ENCODE measurements around the gene TCP10L. TPM values are rescaled to one million over a fixed set of nuclear protein-coding genes. Genes with fewer than 3 reads are reported as not detected.

Gene TCP10L
- total RNA-seq, 1 experiment from 2014 or later: not detected

DNA sequence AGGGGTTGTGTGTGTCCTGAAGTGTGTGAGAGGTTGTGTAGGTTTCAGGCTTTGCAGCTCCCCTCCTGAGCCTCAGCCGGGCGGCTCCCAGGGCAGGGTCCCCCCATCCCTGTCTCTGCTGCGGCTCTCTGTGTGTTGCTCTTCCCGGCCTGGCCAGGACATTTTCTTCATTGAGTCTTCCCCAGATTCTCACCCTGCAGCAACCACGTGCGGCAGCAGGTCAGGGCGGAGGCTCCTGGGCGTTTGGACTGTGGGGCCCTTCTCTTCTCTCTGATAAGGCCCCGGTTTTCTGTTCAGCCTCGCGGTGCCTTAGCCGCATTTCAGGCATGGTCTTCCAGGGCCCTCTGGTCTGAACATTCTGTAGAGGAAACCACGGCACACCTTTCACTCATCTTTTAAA is 1.8 kb upstream of the TCP10L start:
- BruUV-seq (replicated peaks): no TSS peak
- Histone ChIP-seq H3K27me3 (replicated peaks; ENCODE audit: control insufficient read depth, insufficient read depth, low read length) (no peaks in the 10 kb centered on the region), H3K9me3 (no peaks in the 10 kb centered on the region), H3K36me3 (ENCODE audit: control insufficient read depth, insufficient read depth, low read length) (no peaks in the 10 kb centered on the region), H3K4me3 (ENCODE audit: low read depth, low read length) (no peak overlapping the region), H3K4me1 (peaks cover 18% of the 10 kb centered on the region)
- Mint-ChIP-seq H3K27ac (ENCODE audit: unreplicated experiment) (no peak overlapping the region), H3K9me3 (ENCODE audit: unreplicated experiment) (no peaks in the 10 kb centered on the region), H3K36me3 (ENCODE audit: insufficient read depth, unreplicated experiment) (no peaks in the 10 kb centered on the region), H3K4me1 (ENCODE audit: low read depth, unreplicated experiment) (no peaks in the 10 kb centered on the region), H3K27me3 (ENCODE audit: insufficient read depth, unreplicated experiment) (no peaks in the 10 kb centered on the region), H3K4me3 (ENCODE audit: unreplicated experiment) (no peak overlapping the region)
- CTCF ChIA-PET: interaction anchor here (1.0 kb wide), 2 partner anchors 14 to 18 kb away, joined by 3 to 7 read pairs; no protein-coding TSS in a partner anchor
- no peak for TF ChIP-seq CTCF (IDR thresholded peaks at IDR 0.05; ENCODE audit: insufficient read depth in 1 of 2, low read depth in 1 of 2, low read length in 1 of 2, severe bottlenecking in 1 of 2, unreplicated experiment in 1 of 2)
- intact Hi-C loops (cut with micrococcal nuclease; ENCODE audit: unreplicated experiment): no loop called here
- DNase-seq: peak; percentile 29 to 58
- POLR2A ChIA-PET: no interaction called here

DNA sequence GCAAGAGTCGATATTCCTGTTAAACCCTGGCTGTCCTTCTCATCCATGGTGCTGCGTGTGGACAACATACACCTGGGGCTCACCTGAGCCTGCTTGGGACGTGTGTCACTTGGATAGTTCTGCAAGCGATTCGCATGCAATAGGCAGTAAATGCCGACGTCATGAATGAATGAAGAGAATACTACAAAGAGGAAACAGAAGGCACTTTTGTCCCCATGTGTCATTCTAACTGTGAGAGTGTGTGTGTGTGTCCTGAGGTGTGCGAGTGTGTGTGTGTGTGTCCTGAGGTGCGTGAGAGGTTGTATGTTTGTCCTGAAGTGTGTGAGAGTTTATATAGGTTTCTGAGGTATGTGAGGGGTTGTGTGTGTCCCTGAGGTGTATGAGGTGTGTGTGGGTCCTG is 647 bp upstream of the TCP10L start:
- Mint-ChIP-seq H3K4me3 (ENCODE audit: unreplicated experiment) (no peak overlapping the region), H3K36me3 (ENCODE audit: insufficient read depth, unreplicated experiment) (no peaks in the 10 kb centered on the region), H3K27ac (ENCODE audit: unreplicated experiment) (no peak overlapping the region), H3K27me3 (ENCODE audit: insufficient read depth, unreplicated experiment) (no peaks in the 10 kb centered on the region), H3K9me3 (ENCODE audit: unreplicated experiment) (no peaks in the 10 kb centered on the region), H3K4me1 (ENCODE audit: low read depth, unreplicated experiment) (no peaks in the 10 kb centered on the region)
- Histone ChIP-seq H3K4me1 (peaks cover 14% of the 10 kb centered on the region), H3K27me3 (replicated peaks; ENCODE audit: control insufficient read depth, insufficient read depth, low read length) (no peaks in the 10 kb centered on the region), H3K36me3 (ENCODE audit: control insufficient read depth, insufficient read depth, low read length) (no peaks in the 10 kb centered on the region), H3K9me3 (no peaks in the 10 kb centered on the region), H3K4me3 (ENCODE audit: low read depth, low read length) (no peak overlapping the region)
- POLR2A ChIA-PET: no interaction called here
- no peak for DNase-seq
- intact Hi-C loops (cut with micrococcal nuclease; ENCODE audit: unreplicated experiment): no loop called here
- no TSS peak for BruUV-seq (replicated peaks)
- CTCF ChIA-PET: interaction anchor here (0.6 kb wide), 1 partner anchor 1249 kb away, joined by 3 read pairs; no protein-coding TSS in a partner anchor
- no peak for TF ChIP-seq CTCF (IDR thresholded peaks at IDR 0.05; ENCODE audit: insufficient read depth in 1 of 2, low read depth in 1 of 2, low read length in 1 of 2, severe bottlenecking in 1 of 2, unreplicated experiment in 1 of 2)

DNA sequence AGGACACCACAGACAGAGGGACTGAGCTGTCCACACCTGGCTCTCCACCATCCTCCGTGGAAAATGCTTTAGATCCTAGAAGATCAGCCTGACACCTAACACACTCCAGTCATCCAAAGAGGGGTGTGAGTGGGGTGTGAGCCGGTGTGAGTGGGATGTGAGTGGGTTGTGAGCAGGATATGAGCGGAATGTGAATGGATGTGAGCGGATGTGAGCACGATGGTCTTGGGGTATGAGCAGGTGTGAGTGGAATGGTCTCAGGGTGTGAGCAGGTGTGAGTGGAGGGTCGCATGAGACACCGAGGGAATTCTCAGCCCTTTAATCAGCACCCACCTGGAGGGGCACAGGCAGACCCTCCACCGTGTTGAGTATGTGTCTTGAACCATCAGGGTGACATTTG is 851 bp downstream of the TCP10L start:
- H3K9me3 Mint-ChIP-seq (ENCODE audit: unreplicated experiment): no peaks in the 10 kb centered on the region
- no peaks in the 10 kb centered on the region for H3K27me3 Mint-ChIP-seq (ENCODE audit: insufficient read depth, unreplicated experiment)
- H3K4me3 Mint-ChIP-seq (ENCODE audit: unreplicated experiment): no peak overlapping the region
- no TSS peak for BruUV-seq (replicated peaks)
- ChIA-PET POLR2A (no interaction called here), CTCF (no interaction called here)
- no peaks in the 10 kb centered on the region for H3K4me1 Mint-ChIP-seq (ENCODE audit: low read depth, unreplicated experiment)
- Histone ChIP-seq H3K27me3 (replicated peaks; ENCODE audit: control insufficient read depth, insufficient read depth, low read length) (no peaks in the 10 kb centered on the region), H3K36me3 (ENCODE audit: control insufficient read depth, insufficient read depth, low read length) (no peaks in the 10 kb centered on the region), H3K9me3 (no peaks in the 10 kb centered on the region), H3K4me1 (peaks cover 14% of the 10 kb centered on the region), H3K4me3 (ENCODE audit: low read depth, low read length) (no peak overlapping the region)
- no peaks in the 10 kb centered on the region for H3K36me3 Mint-ChIP-seq (ENCODE audit: insufficient read depth, unreplicated experiment)
- no peak for TF ChIP-seq CTCF (IDR thresholded peaks at IDR 0.05; ENCODE audit: insufficient read depth in 1 of 2, low read depth in 1 of 2, low read length in 1 of 2, severe bottlenecking in 1 of 2, unreplicated experiment in 1 of 2)
- no peak overlapping the region for H3K27ac Mint-ChIP-seq (ENCODE audit: unreplicated experiment)
- DNase-seq: no peak
- intact Hi-C loops (cut with micrococcal nuclease; ENCODE audit: unreplicated experiment): no loop called here

Data from Caco-2 (cell line).